Lower leg skin (tissue), 4 donors: ENCODE results near the gene UST. TPM values are rescaled to one million over a fixed set of nuclear protein-coding genes. Genes with fewer than 3 reads are reported as not detected.

ENCODE experiments used
- DNase-seq, 2 donors: peaks; one replicate each; pipeline ENCODE4 v3.0.0-alpha.2; 2019; ENCODE audit warnings: low spot score in 2 of 2
- H3K4me3 ChIP-seq: fragments of 200-600 bp; sonication (generic); 2 replicates; pipeline ENCODE4 v1.5.1; 2017; ENCODE audit warnings: mild to moderate bottlenecking, low read depth; ENCODE audit not compliant: poor library complexity, severe bottlenecking
- CTCF ChIP-seq, 3 donors: fragments of 450-650 bp; IDR thresholded peaks; one replicate each; pipeline ENCODE4 v1.5.1; 2016; ENCODE audit warnings: antibody characterized with exemption in 3 of 3, mild to moderate bottlenecking in 3 of 3, moderate library complexity in 2 of 3
- POLR2A ChIP-seq, 2 donors: fragments of 450-650 bp; IDR thresholded peaks; one replicate each; pipeline ENCODE4 v1.6.1; 2016 to 2017; ENCODE audit warnings: antibody characterized with exemption in 2 of 2, mild to moderate bottlenecking in 1 of 2, moderate library complexity in 1 of 2
- WGBS, 2 donors: methylation state at CpG; one replicate each; pipeline ENCODE4 v1.1.5; 2018; 5-methylcytosine and 5-hydroxymethylcytosine counted together
- intact Hi-C: fragments of 100-400 bp; cut with DNase I; formaldehyde crosslinking; loops from one replicate; pipeline ENCODE4 v1.15.0; 2023; ENCODE audit warnings: low total_unique reads
- total RNA-seq, 4 donors: library from RNA; depleted of rRNA; stranded (reverse); fragments of >200 nt; gene quantifications; one replicate each; pipeline ENCODE4 v1.1.0, GENCODE V29; 2016

UST gene
- total RNA-seq, 4 donors from 2014 or later: 12.2 to 21.7 (median 17.7) TPM

GRCh38 chr6:148904896-148905870, 158.4 kb downstream of the UST start:
- DNase-seq: no peak
- H3K4me3 ChIP-seq: no peak overlapping the region
- WGBS, 2 donors: 61 to 64% methylated on average over 5 of the region's 5 CpGs
- no peak for TF ChIP-seq POLR2A (IDR thresholded peaks at IDR 0.05)
- no peak for TF ChIP-seq CTCF (IDR thresholded peaks at IDR 0.05)
- intact Hi-C loops: no loop called here

- intact Hi-C loops: no loop called here
- no peak for DNase-seq
- whole genome bisulfite sequencing, 2 donors: 53 to 59% methylated on average over 6 of the region's 6 CpGs
- no peak overlapping the region for H3K4me3 ChIP-seq
- no peak for TF ChIP-seq POLR2A (IDR thresholded peaks at IDR 0.05)
- TF ChIP-seq CTCF (IDR thresholded peaks at IDR 0.05): no peak
Measured at GRCh38 chr6:148905901-148906300, 159.1 kb downstream of the UST start.

- no peak for TF ChIP-seq CTCF (IDR thresholded peaks at IDR 0.05)
- TF ChIP-seq POLR2A (IDR thresholded peaks at IDR 0.05): no peak
- H3K4me3 ChIP-seq: no peak overlapping the region
- whole genome bisulfite sequencing, 2 donors: 97 to 100% methylated on average over 1 of the region's 1 CpG
- no peak for DNase-seq
- intact Hi-C loops: no loop called here
Measured at GRCh38 chr6:148906386-148906785, 159.6 kb downstream of the UST start.

GRCh38 chr6:148907573-148907972, 160.7 kb downstream of the UST start:
- no peak for DNase-seq
- TF ChIP-seq CTCF (IDR thresholded peaks at IDR 0.05) (no peak), POLR2A (IDR thresholded peaks at IDR 0.05) (no peak)
- no peak overlapping the region for H3K4me3 ChIP-seq
- intact Hi-C loops: no loop called here
- WGBS, 2 donors: 83 to 86% methylated on average over 4 of the region's 4 CpGs

- no peak for DNase-seq
- no peak overlapping the region for H3K4me3 ChIP-seq
- TF ChIP-seq POLR2A (IDR thresholded peaks at IDR 0.05): no peak
- no peak for TF ChIP-seq CTCF (IDR thresholded peaks at IDR 0.05)
- intact Hi-C loops: no loop called here
- 61 to 66% methylated on average over 5 of the region's 5 CpGs for WGBS, 2 donors
Measured at GRCh38 chr6:148912252-148912651, 165.4 kb downstream of the UST start.
